Measurements from ENCODE around the gene ATF2.

The ATF2 gene

DNA sequence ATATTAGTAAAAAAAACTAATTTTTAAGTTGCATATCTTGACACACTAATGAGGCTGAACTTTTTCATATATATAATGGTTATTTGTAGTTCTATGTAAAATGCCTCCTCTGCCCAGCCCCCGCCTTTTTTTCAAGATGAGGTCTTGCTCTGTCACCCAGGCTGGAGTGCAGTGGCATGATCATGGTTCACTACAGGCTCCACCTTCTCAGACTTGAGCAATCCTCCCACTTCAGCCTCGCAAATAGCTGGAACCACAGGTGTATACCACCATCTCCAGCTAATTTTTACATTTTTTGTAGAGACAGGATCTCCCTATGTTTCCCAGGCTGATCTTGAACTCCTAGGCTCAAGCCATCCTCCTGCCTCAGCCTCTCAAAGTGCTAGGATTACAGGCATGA lies 24.3 kb downstream of the ATF2 start:
- H3K4me3 ChIP-seq (ENCODE audit: insufficient read depth, low read length, poor library complexity, severe bottlenecking) = no peak overlapping the region
- H2AFZ ChIP-seq (ENCODE audit: low read depth, low read length, severe bottlenecking) = no peak overlapping the region
- no peaks in the 10 kb centered on the region for H3K27me3 ChIP-seq (ENCODE audit: low read length)
- no peaks in the 10 kb centered on the region for H3K9me2 ChIP-seq (replicated peaks; ENCODE audit: insufficient read depth, low read length)
- H3K9me3 ChIP-seq (ENCODE audit: insufficient read depth, low read length) = no peaks in the 10 kb centered on the region
- no peaks in the 10 kb centered on the region for H3F3A ChIP-seq (ENCODE audit: insufficient read depth)
- peaks cover 92% of the 10 kb centered on the region for H3K79me2 ChIP-seq (ENCODE audit: insufficient read depth, low read length)
- no peak overlapping the region for H3K4me2 ChIP-seq (ENCODE audit: low read depth, low read length, poor library complexity, severe bottlenecking)
- no peak overlapping the region for H3K9ac ChIP-seq (ENCODE audit: low read length)
- peaks cover 3% of the 10 kb centered on the region; the same call in 1 of the 2 replicates for H3K36me3 ChIP-seq (ENCODE audit: low read length)
- H4K20me1 ChIP-seq (ENCODE audit: low read depth, low read length) = peaks cover 11% of the 10 kb centered on the region; the same call in 1 of the 2 replicates
- TF ChIP-seq EZH2phosphoT487 (conservative IDR thresholded peaks at IDR 0.05; ENCODE audit: low read length) = no peak
- TF ChIP-seq, protein P1, sequence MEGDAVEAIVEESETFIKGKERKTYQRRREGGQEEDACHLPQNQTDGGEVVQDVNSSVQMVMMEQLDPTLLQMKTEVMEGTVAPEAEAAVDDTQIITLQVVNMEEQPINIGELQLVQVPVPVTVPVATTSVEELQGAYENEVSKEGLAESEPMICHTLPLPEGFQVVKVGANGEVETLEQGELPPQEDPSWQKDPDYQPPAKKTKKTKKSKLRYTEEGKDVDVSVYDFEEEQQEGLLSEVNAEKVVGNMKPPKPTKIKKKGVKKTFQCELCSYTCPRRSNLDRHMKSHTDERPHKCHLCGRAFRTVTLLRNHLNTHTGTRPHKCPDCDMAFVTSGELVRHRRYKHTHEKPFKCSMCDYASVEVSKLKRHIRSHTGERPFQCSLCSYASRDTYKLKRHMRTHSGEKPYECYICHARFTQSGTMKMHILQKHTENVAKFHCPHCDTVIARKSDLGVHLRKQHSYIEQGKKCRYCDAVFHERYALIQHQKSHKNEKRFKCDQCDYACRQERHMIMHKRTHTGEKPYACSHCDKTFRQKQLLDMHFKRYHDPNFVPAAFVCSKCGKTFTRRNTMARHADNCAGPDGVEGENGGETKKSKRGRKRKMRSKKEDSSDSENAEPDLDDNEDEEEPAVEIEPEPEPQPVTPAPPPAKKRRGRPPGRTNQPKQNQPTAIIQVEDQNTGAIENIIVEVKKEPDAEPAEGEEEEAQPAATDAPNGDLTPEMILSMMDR (IDR thresholded peaks at IDR 0.05; ENCODE audit: insufficient read depth, low read length, poor library complexity, severe bottlenecking) = no peak
- no peak overlapping the region for H3K27ac ChIP-seq (ENCODE audit: low read depth, low read length)

GRCh38 chr2:175143191-175143590 lies 24.8 kb downstream of the ATF2 start:
- Histone ChIP-seq H2AFZ (ENCODE audit: low read depth, low read length, severe bottlenecking) (no peak overlapping the region), H3K27me3 (ENCODE audit: low read length) (no peaks in the 10 kb centered on the region), H3K4me2 (ENCODE audit: low read depth, low read length, poor library complexity, severe bottlenecking) (no peak overlapping the region), H3K79me2 (ENCODE audit: insufficient read depth, low read length) (peaks cover 91% of the 10 kb centered on the region), H3K9me2 (replicated peaks; ENCODE audit: insufficient read depth, low read length) (no peaks in the 10 kb centered on the region), H3K9me3 (ENCODE audit: insufficient read depth, low read length) (no peaks in the 10 kb centered on the region), H3F3A (ENCODE audit: insufficient read depth) (no peaks in the 10 kb centered on the region), H3K27ac (ENCODE audit: low read depth, low read length) (no peak overlapping the region), H3K4me3 (ENCODE audit: insufficient read depth, low read length, poor library complexity, severe bottlenecking) (no peak overlapping the region), H3K9ac (ENCODE audit: low read length) (no peak overlapping the region), H3K36me3 (ENCODE audit: low read length) (peaks cover 3% of the 10 kb centered on the region; the same call in 1 of the 2 replicates), H4K20me1 (ENCODE audit: low read depth, low read length) (peaks cover 11% of the 10 kb centered on the region; the same call in 1 of the 2 replicates)
- TF ChIP-seq EZH2phosphoT487 (conservative IDR thresholded peaks at IDR 0.05; ENCODE audit: low read length) = no peak

DNA sequence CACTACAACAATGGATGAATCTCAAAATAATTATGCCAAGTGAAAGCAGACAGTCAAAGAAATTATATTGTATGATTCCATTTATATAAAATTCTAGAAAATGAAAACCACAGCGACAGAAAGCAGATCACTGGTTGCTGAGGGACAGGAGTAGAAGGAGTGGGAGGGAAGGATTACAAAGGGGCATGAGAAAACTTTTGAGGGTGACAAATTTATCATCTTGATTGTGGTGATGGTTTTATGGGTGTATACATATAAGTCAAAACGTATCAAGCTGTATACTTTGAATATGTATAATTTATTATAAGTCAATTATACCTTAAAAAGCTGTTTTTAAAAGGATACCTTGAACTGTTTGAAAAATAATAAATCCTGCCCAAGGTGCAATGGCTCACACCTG lies 27.7 kb downstream of the ATF2 start:
- Histone ChIP-seq H4K20me1 (ENCODE audit: low read depth, low read length) (peaks cover 11% of the 10 kb centered on the region; the same call in 1 of the 2 replicates), H3K4me2 (ENCODE audit: low read depth, low read length, poor library complexity, severe bottlenecking) (no peak overlapping the region), H3K9me2 (replicated peaks; ENCODE audit: insufficient read depth, low read length) (no peaks in the 10 kb centered on the region), H2AFZ (ENCODE audit: low read depth, low read length, severe bottlenecking) (no peak overlapping the region), H3K27me3 (ENCODE audit: low read length) (no peaks in the 10 kb centered on the region), H3K9ac (ENCODE audit: low read length) (no peak overlapping the region), H3K27ac (ENCODE audit: low read depth, low read length) (no peak overlapping the region), H3K36me3 (ENCODE audit: low read length) (peaks cover 8% of the 10 kb centered on the region; the same call in 1 of the 2 replicates), H3K4me3 (ENCODE audit: insufficient read depth, low read length, poor library complexity, severe bottlenecking) (no peak overlapping the region), H3K79me2 (ENCODE audit: insufficient read depth, low read length) (peaks cover 76% of the 10 kb centered on the region), H3K9me3 (ENCODE audit: insufficient read depth, low read length) (no peaks in the 10 kb centered on the region), H3F3A (ENCODE audit: insufficient read depth) (no peaks in the 10 kb centered on the region)
- no peak for TF ChIP-seq EZH2phosphoT487 (conservative IDR thresholded peaks at IDR 0.05; ENCODE audit: low read length)
- TF ChIP-seq, protein P1 (IDR thresholded peaks at IDR 0.05; ENCODE audit: insufficient read depth, low read length, poor library complexity, severe bottlenecking) = no peak

- H3K4me3 ChIP-seq (ENCODE audit: insufficient read depth, low read length, poor library complexity, severe bottlenecking) = no peak overlapping the region
- H3K79me2 ChIP-seq (ENCODE audit: insufficient read depth, low read length) = peaks cover 61% of the 10 kb centered on the region
- H3K9ac ChIP-seq (ENCODE audit: low read length) = no peak overlapping the region
- H3K36me3 ChIP-seq (ENCODE audit: low read length) = peaks cover 17% of the 10 kb centered on the region; the same call in 1 of the 2 replicates
- no peaks in the 10 kb centered on the region for H3F3A ChIP-seq (ENCODE audit: insufficient read depth)
- H3K4me2 ChIP-seq (ENCODE audit: low read depth, low read length, poor library complexity, severe bottlenecking) = no peak overlapping the region
- H2AFZ ChIP-seq (ENCODE audit: low read depth, low read length, severe bottlenecking) = no peak overlapping the region
- H3K9me2 ChIP-seq (replicated peaks; ENCODE audit: insufficient read depth, low read length) = no peaks in the 10 kb centered on the region
- H3K27ac ChIP-seq (ENCODE audit: low read depth, low read length) = no peak overlapping the region
- 0 out of 2 replicates have a peak, but pooled peaks cover under 1% of the 10 kb centered on the region for H4K20me1 ChIP-seq (ENCODE audit: low read depth, low read length)
- no peaks in the 10 kb centered on the region for H3K27me3 ChIP-seq (ENCODE audit: low read length)
- no peaks in the 10 kb centered on the region for H3K9me3 ChIP-seq (ENCODE audit: insufficient read depth, low read length)
- no peak for TF ChIP-seq EZH2phosphoT487 (conservative IDR thresholded peaks at IDR 0.05; ENCODE audit: low read length)
- TF ChIP-seq, protein P1 (IDR thresholded peaks at IDR 0.05; ENCODE audit: insufficient read depth, low read length, poor library complexity, severe bottlenecking) = no peak
These were observed 30.2 kb downstream of the ATF2 start for GRCh38 chr2:175137793-175138192.

Data from SU-DHL-6 (cell line).